ENCODE measurements around the gene MYO16.

MYO16 gene

GRCh38 chr13:108663710-108664109 lies 34.3 kb downstream of the MYO16 start:
- DNase-seq = no peak
- Mint-ChIP-seq H3K9me3 (peaks cover 23% of the 10 kb centered on the region), H3K27ac (no peak overlapping the region), H3K27me3 (ENCODE audit: low read depth, poor library complexity) (no peaks in the 10 kb centered on the region), H3K36me3 (ENCODE audit: low read depth) (no peaks in the 10 kb centered on the region), H3K4me1 (no peaks in the 10 kb centered on the region), H3K4me3 (no peak overlapping the region)
- TF ChIP-seq CTCF (IDR thresholded peaks at IDR 0.05) = no peak

GRCh38 chr13:108667205-108667604 lies 37.8 kb downstream of the MYO16 start:
- Mint-ChIP-seq H3K36me3 (ENCODE audit: low read depth) (no peaks in the 10 kb centered on the region), H3K4me1 (no peaks in the 10 kb centered on the region), H3K9me3 (peaks cover 7% of the 10 kb centered on the region), H3K27ac (no peak overlapping the region), H3K27me3 (ENCODE audit: low read depth, poor library complexity) (no peaks in the 10 kb centered on the region), H3K4me3 (no peak overlapping the region)
- no peak for TF ChIP-seq CTCF (IDR thresholded peaks at IDR 0.05)
- no peak for DNase-seq

- H3K4me3 Mint-ChIP-seq = no peak overlapping the region
- no peaks in the 10 kb centered on the region for H3K9me3 Mint-ChIP-seq
- no peak overlapping the region for H3K27ac Mint-ChIP-seq
- no peak for DNase-seq
- no peaks in the 10 kb centered on the region for H3K4me1 Mint-ChIP-seq
- no peaks in the 10 kb centered on the region for H3K27me3 Mint-ChIP-seq (ENCODE audit: low read depth, poor library complexity)
- no peak for TF ChIP-seq CTCF (IDR thresholded peaks at IDR 0.05)
- no peaks in the 10 kb centered on the region for H3K36me3 Mint-ChIP-seq (ENCODE audit: low read depth)
Measured at GRCh38 chr13:108669381-108669780, 40.0 kb downstream of the MYO16 start.

GRCh38 chr13:108674346-108674745 lies 44.9 kb downstream of the MYO16 start:
- H3K36me3 Mint-ChIP-seq (ENCODE audit: low read depth) = no peaks in the 10 kb centered on the region
- no peaks in the 10 kb centered on the region for H3K9me3 Mint-ChIP-seq
- DNase-seq = no peak
- no peaks in the 10 kb centered on the region for H3K4me1 Mint-ChIP-seq
- no peak overlapping the region for H3K4me3 Mint-ChIP-seq
- no peak overlapping the region for H3K27ac Mint-ChIP-seq
- peaks cover 8% of the 10 kb centered on the region for H3K27me3 Mint-ChIP-seq (ENCODE audit: low read depth, poor library complexity)
- no peak for TF ChIP-seq CTCF (IDR thresholded peaks at IDR 0.05)

- Mint-ChIP-seq H3K27me3 (ENCODE audit: low read depth, poor library complexity) (peaks cover 11% of the 10 kb centered on the region), H3K36me3 (ENCODE audit: low read depth) (no peaks in the 10 kb centered on the region), H3K27ac (no peak overlapping the region), H3K9me3 (no peaks in the 10 kb centered on the region), H3K4me1 (no peaks in the 10 kb centered on the region), H3K4me3 (no peak overlapping the region)
- no peak for TF ChIP-seq CTCF (IDR thresholded peaks at IDR 0.05)
- DNase-seq = no peak
Measured at GRCh38 chr13:108674771-108675170, 45.4 kb downstream of the MYO16 start.

- no peak for DNase-seq
- Mint-ChIP-seq H3K36me3 (ENCODE audit: low read depth) (no peaks in the 10 kb centered on the region), H3K27ac (no peak overlapping the region), H3K27me3 (ENCODE audit: low read depth, poor library complexity) (peaks cover 18% of the 10 kb centered on the region), H3K4me1 (no peaks in the 10 kb centered on the region), H3K4me3 (no peak overlapping the region), H3K9me3 (no peaks in the 10 kb centered on the region)
- TF ChIP-seq CTCF (IDR thresholded peaks at IDR 0.05) = no peak
Measured at GRCh38 chr13:108676620-108677019, 47.2 kb downstream of the MYO16 start.

Data from nephron progenitor cell (in vitro differentiated cells).